ENCODE measurements around the gene OSGIN1.

Gene OSGIN1

GRCh38 chr16:83972256-83973008 is 19.4 kb downstream of the OSGIN1 start:
- peaks cover 2 to 4% of the 10 kb centered on the region in 2 donors for H3K36me3 Mint-ChIP-seq
- ATAC-seq (replicated peaks) (no peak), DNase-seq (no peak)
- H3K27me3 Mint-ChIP-seq = peaks cover 56 to 81% of the 10 kb centered on the region in 2 donors
- H3K4me1 Mint-ChIP-seq = peaks cover 6 to 12% of the 10 kb centered on the region in 2 donors
- H3K4me3 Mint-ChIP-seq = no peak overlapping the region
- H3K27ac Mint-ChIP-seq = no peak overlapping the region
- H3K9me3 Mint-ChIP-seq = no peaks in the 10 kb centered on the region

DNA sequence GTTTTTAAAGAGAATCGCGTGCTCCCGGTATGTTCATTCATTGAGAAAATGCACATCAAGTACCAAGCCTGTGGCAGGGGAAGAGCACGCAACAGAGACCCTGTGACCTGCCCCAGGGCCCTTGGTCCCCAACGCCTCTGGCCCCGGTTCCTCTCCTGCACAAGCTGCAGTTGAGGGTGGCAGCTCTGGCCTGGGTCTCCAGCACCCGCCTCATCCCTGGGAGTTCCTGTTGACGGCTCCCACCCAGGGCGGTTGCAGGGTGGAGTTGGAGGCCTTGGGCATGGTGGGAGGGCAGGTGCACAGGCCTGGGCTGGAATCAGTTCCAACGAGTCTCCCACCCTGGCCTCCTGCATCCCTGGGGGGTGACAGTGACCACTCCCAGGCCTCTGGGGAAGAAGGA is 20.0 kb downstream of the OSGIN1 start:
- Mint-ChIP-seq H3K9me3 (peaks cover 3% of the 10 kb centered on the region in 2 donors), H3K4me1 (peaks cover 3 to 12% of the 10 kb centered on the region in 2 donors), H3K27ac (no peak overlapping the region)

GRCh38 chr16:83973581-83974385 is 20.7 kb downstream of the OSGIN1 start:
- Mint-ChIP-seq H3K9me3 (peaks cover 7 to 10% of the 10 kb centered on the region in 2 donors), H3K4me3 (no peak overlapping the region), H3K4me1 (peaks cover 3 to 12% of the 10 kb centered on the region in 2 donors), H3K27ac (no peak overlapping the region), H3K36me3 (peaks cover 0 to under 1% of the 10 kb centered on the region in 2 donors), H3K27me3 (peaks cover 57 to 82% of the 10 kb centered on the region in 2 donors)
- no peak for ATAC-seq (replicated peaks)
- no peak for DNase-seq

More for the DNA sequence above, 20.0 kb downstream of the OSGIN1 start:
- DNase-seq (no peak), ATAC-seq (replicated peaks) (no peak)
- Mint-ChIP-seq H3K27me3 (peaks cover 53 to 80% of the 10 kb centered on the region in 2 donors), H3K4me3 (no peak overlapping the region), H3K36me3 (no peaks in the 10 kb centered on the region)

DNA sequence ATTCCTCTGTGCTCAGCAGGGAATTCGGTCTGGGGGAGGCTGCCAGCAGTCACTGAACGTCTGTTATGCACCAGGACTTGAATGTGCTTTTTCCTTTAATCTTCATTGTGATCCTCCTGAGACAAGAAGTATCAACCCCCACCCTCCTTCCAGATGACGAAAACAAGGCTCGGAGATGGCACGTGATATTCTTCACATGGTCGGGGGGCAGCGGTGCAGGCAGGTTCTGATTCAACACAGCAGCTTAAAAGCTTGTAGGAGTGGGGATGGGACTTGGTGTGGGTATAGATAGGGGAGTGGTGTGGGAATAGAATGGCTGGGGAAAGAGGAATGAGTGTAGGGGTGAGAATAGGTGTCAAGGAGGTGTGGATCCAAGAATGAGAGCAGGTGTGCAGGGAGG is 21.4 kb downstream of the OSGIN1 start:
- Mint-ChIP-seq H3K27ac (no peak overlapping the region), H3K27me3 (peaks cover 55 to 75% of the 10 kb centered on the region in 2 donors), H3K36me3 (peaks cover 0 to 2% of the 10 kb centered on the region in 2 donors)

DNA sequence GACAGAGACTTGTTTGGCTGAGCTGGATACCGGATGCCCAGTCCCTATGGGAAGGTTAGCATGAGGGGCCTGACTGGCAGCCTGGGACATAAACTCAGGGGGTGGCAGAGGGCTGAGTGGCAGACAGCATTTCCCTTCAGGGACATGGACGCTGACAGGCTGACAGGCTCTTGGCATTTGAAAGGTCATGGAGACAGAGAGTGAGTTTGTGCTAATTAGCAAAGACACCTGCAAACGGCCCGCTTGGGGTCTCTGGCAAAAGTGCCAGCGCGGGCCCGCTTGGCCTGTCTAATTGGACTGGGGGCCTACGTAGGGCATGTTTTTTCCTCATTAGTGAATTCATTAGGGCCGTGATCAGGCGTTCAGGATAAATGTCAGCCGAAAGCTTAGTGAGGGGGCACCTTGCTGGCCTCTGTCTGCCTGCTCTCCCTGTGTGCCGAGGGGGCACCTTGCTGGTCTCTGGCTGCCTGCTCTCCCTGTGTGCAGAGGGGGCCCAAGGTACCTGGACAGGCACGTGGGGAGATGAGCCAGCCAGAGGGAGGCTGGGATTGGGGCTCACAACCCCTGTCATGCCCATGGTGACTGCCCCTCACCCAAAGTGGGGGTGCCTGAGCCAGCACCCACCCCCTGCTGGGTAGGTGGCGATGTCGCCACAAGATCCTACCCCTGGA is 22.7 kb downstream of the OSGIN1 start:
- H3K9me3 Mint-ChIP-seq = peaks cover 11 to 14% of the 10 kb centered on the region in 2 donors
- H3K4me3 Mint-ChIP-seq = no peak overlapping the region

More for the DNA sequence above, 21.4 kb downstream of the OSGIN1 start:
- Mint-ChIP-seq H3K4me1 (peaks cover 3 to 12% of the 10 kb centered on the region in 2 donors), H3K9me3 (peaks cover 11 to 14% of the 10 kb centered on the region in 2 donors), H3K4me3 (no peak overlapping the region)
- ATAC-seq (replicated peaks) (no peak), DNase-seq (no peak)

DNA sequence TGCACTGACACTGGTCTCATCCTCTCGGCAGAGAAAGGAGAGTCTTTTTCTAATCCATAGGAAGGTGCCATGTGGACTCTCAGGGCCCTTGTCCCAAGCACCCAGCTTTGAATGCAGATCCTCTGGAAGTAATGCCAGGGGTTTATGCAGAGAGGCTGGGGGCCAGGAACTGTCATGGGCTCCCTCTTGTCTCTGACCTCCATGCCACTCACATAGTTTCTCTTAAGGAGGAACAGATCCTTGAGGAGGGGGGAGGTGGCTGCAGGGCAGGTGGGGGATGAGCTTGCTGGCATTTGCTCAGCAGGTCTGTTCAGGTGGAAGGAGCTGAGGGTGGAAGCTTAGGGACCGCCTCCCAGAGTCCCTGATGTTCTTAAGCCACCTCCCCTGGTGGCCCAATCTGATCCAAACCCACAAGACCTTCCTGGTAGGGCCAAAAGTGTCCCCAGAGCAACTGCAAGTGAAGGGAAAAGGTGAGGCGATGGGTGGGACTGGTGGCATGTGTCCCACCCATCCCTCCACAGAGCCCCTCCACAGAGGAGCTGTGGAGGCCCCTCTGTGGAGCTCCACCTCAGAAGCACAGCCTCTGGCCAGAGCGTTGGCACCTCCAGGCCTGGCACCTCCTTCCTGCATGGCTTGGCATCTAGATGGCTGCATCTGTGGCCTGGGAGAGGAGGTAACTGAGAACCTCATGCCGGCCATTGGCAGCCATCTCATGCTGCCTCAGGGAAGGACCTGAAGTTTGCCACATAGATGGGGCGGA is 24.2 kb downstream of the OSGIN1 start:
- DNase-seq = no peak
- Mint-ChIP-seq H3K4me1 (peaks cover 7 to 15% of the 10 kb centered on the region in 2 donors), H3K9me3 (peaks cover 11 to 14% of the 10 kb centered on the region in 2 donors), H3K27ac (no peak overlapping the region), H3K36me3 (peaks cover 0 to 2% of the 10 kb centered on the region in 2 donors), H3K27me3 (peaks cover 41 to 49% of the 10 kb centered on the region in 2 donors), H3K4me3 (no peak overlapping the region)
- no peak for ATAC-seq (replicated peaks)

More for the DNA sequence above, 22.7 kb downstream of the OSGIN1 start:
- peaks cover 0 to 2% of the 10 kb centered on the region in 2 donors for H3K36me3 Mint-ChIP-seq
- H3K27ac Mint-ChIP-seq = no peak overlapping the region
- H3K4me1 Mint-ChIP-seq = peaks cover 5 to 10% of the 10 kb centered on the region in 2 donors
- H3K27me3 Mint-ChIP-seq = peaks cover 49 to 64% of the 10 kb centered on the region in 2 donors
- DNase-seq (no peak), ATAC-seq (replicated peaks) (no peak)

- H3K4me3 Mint-ChIP-seq = no peak overlapping the region
- H3K9me3 Mint-ChIP-seq = peaks cover 11 to 14% of the 10 kb centered on the region in 2 donors
- H3K4me1 Mint-ChIP-seq = peaks cover 7 to 15% of the 10 kb centered on the region in 2 donors
- H3K27ac Mint-ChIP-seq = no peak overlapping the region
- H3K27me3 Mint-ChIP-seq = peaks cover 31 to 48% of the 10 kb centered on the region in 2 donors
- DNase-seq (no peak), ATAC-seq (replicated peaks) (no peak)
- peaks cover 0 to 2% of the 10 kb centered on the region in 2 donors for H3K36me3 Mint-ChIP-seq
Observed at GRCh38 chr16:83978401-83978904, 25.4 kb downstream of the OSGIN1 start.

DNA sequence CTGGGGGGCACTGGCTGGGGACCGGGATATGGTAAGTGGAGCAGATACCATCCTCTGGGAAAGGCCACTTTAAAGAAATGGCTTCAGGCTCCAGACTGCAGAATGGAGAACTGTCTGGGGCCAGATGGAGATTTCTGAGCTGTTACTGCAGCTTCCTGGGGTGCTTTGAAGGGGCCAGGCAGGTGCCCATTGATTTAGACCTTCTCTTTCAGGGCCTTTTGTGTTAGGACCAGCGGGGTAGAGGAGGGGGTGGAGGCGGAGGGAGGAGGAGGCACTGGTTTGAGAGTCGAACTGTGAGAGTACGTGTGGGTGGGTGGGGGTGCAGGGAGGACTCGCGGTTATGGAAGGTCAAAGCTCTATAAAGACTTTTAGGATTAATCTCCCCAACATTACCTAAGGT is 26.4 kb downstream of the OSGIN1 start:
- Mint-ChIP-seq H3K4me3 (no peak overlapping the region), H3K36me3 (peaks cover 0 to 2% of the 10 kb centered on the region in 2 donors), H3K27ac (no peak overlapping the region), H3K4me1 (peaks cover 7 to 15% of the 10 kb centered on the region in 2 donors), H3K27me3 (peaks cover 23 to 43% of the 10 kb centered on the region in 2 donors), H3K9me3 (peaks cover 11 to 14% of the 10 kb centered on the region in 2 donors)
- DNase-seq = no peak
- no peak for ATAC-seq (replicated peaks)

DNA sequence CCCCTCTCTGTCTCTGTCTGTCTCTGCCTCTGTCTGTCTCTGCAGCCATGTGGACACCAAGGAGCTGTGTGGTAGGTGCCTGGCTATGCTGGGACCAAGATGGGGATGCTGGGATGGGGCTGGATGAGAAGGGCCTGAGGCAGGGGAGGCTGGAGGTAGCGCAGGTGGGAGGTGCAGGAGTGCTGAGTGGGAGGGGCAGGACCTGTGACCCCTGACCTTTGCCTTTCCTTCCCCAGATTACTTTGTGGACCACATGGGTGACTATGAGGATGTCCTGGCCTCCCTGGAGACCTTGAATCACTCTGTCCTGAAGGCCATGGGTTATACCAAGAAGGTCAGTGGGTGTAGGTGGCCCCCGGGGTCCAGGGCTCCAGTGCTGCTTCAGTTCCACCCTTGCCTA is 27.8 kb downstream of the OSGIN1 start:
- ATAC-seq (replicated peaks) (peak; percentile 38 to 39), DNase-seq (no peak)
- H3K27me3 Mint-ChIP-seq = peaks cover 11 to 29% of the 10 kb centered on the region in 2 donors
- H3K4me3 Mint-ChIP-seq = no peak overlapping the region
- H3K36me3 Mint-ChIP-seq = peaks cover 0 to 2% of the 10 kb centered on the region in 2 donors
- H3K27ac Mint-ChIP-seq = no peak overlapping the region
- H3K9me3 Mint-ChIP-seq = peaks cover 11 to 14% of the 10 kb centered on the region in 2 donors
- H3K4me1 Mint-ChIP-seq = peaks cover 7 to 15% of the 10 kb centered on the region in 2 donors

- Mint-ChIP-seq H3K4me3 (no peak overlapping the region), H3K4me1 (peaks cover 4 to 10% of the 10 kb centered on the region in 2 donors), H3K27ac (no peak overlapping the region), H3K9me3 (peaks cover 11 to 14% of the 10 kb centered on the region in 2 donors), H3K36me3 (peaks cover 0 to 2% of the 10 kb centered on the region in 2 donors), H3K27me3 (peaks cover 11 to 25% of the 10 kb centered on the region in 2 donors)
- DNase-seq = no peak
- ATAC-seq (replicated peaks) = no peak
Observed at GRCh38 chr16:83981799-83982198, 28.8 kb downstream of the OSGIN1 start.

- Mint-ChIP-seq H3K4me3 (no peak overlapping the region), H3K27me3 (peaks cover 6 to 11% of the 10 kb centered on the region in 2 donors), H3K4me1 (peaks cover 4 to 9% of the 10 kb centered on the region in 2 donors), H3K9me3 (peaks cover 6 to 8% of the 10 kb centered on the region in 2 donors), H3K36me3 (peaks cover 0 to 2% of the 10 kb centered on the region in 2 donors), H3K27ac (no peak overlapping the region)
- no peak for DNase-seq
- no peak for ATAC-seq (replicated peaks)
Observed at GRCh38 chr16:83983491-83983890, 30.5 kb downstream of the OSGIN1 start.

- Mint-ChIP-seq H3K4me1 (no peaks in the 10 kb centered on the region), H3K9me3 (peaks cover 0 to 3% of the 10 kb centered on the region in 2 donors), H3K36me3 (peaks cover 0 to 3% of the 10 kb centered on the region in 2 donors), H3K4me3 (no peak overlapping the region), H3K27ac (no peak overlapping the region), H3K27me3 (peaks cover 49 to 54% of the 10 kb centered on the region in 2 donors)
- no peak for ATAC-seq (replicated peaks)
- no peak for DNase-seq
Observed at GRCh38 chr16:83989300-83989699, 36.3 kb downstream of the OSGIN1 start.

GRCh38 chr16:83990492-83990891 is 37.5 kb downstream of the OSGIN1 start:
- peaks cover 0 to 3% of the 10 kb centered on the region in 2 donors for H3K36me3 Mint-ChIP-seq
- H3K4me1 Mint-ChIP-seq = peaks cover 0 to 3% of the 10 kb centered on the region in 2 donors
- DNase-seq = no peak
- peaks cover 57 to 66% of the 10 kb centered on the region in 2 donors for H3K27me3 Mint-ChIP-seq
- ATAC-seq (replicated peaks) = no peak
- no peak overlapping the region for H3K27ac Mint-ChIP-seq
- no peak overlapping the region for H3K4me3 Mint-ChIP-seq
- peaks cover 0 to 3% of the 10 kb centered on the region in 2 donors for H3K9me3 Mint-ChIP-seq

Measured in stimulated activated naive B cell treated with anti-CD40 and anti-IgM and Interleukin-4, amounts not matched to agents 10 μg/mL and 1 μg/mL and 100 μg/mL, for 72 hours (primary cell).